ENCODE measurements around the gene HDAC4.

Gene HDAC4

DNA sequence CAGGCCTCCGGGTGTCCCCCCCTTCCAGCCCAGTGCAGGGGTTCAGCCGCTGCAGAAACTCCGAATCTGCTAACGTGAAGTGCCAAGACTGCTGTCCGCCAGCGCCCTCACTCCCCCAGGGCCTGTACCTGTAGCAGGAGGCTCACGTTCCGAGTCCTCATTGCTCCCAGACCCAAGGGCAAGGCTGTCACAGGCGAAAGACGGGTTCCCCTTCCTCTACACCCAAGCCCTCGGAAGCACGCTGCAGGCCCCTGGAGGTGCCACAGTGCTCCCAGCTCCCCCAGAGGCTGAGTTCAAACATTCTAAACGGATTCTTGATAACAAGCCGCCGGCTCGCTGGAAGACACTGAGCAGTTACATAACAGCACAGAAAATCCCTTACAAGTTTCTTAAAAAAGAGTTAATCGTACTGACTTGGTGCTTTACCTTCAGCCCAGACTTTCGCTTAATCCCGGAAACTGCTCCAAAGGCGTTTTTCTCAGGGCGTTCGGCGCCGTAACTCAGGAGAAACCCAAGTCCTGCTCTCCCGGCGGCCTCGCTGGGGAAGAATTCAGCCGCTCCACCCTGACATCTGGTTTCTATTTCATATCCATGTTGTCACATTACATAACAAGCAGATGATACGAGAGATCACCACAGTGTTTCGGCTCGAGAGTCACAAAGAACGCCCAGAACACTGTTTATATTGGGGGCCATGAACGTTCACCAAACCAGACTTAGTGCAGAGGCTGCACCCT is 92.0 kb downstream of the HDAC4 start:
- DNase-seq (ENCODE audit: low read depth): no peak

DNA sequence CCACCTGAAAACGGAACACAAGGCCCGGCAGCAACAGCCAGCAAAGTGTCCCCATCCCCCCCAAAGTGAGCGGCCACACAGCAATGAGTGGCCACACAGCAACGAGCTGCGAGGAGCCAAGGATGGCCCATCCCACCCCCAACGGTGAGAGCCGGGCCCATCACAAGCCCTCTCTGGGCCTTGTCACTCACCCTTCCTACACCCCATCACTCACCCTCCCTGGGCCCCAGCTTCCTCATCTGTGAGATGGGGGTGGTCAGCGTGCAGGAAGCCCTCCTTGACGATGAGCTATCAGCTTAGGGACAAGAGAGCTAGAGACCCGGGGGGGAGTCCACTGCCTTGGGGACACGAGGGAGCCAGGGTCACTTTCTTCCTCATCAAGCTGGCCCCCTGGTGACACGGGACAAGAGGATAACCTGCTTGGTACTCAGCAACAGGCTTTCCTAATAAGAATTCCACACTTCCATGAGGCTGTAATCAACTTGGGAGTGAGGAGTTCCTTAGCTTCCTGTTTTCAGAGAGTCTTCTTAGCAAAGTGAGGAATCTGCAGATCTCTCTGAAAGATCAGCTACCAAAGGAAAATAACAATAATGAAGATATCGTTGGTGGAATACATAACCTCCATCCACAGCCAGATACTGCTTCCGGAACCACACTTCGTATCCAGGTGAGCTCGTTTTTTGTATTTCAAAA is 92.8 kb downstream of the HDAC4 start:
- DNase-seq (ENCODE audit: low read depth): no peak

DNA sequence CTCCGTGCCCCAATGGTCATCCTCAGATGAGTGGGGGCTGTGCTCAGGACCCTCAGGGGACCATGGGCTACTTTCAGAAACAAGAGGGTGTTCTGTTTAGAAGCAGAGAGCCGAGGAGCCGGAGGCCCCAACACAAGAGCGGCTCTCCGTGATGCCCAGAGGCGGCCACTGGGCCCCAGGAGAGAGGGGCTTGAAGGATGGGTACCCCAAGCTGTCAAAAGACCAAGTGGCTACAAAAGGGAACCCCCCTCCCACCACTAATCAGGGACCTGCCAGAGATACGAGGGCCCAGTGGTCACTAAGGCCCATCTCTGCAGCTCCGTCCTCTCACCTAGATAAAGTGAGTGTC is 93.6 kb downstream of the HDAC4 start:
- no peak for DNase-seq (ENCODE audit: low read depth)

DNA sequence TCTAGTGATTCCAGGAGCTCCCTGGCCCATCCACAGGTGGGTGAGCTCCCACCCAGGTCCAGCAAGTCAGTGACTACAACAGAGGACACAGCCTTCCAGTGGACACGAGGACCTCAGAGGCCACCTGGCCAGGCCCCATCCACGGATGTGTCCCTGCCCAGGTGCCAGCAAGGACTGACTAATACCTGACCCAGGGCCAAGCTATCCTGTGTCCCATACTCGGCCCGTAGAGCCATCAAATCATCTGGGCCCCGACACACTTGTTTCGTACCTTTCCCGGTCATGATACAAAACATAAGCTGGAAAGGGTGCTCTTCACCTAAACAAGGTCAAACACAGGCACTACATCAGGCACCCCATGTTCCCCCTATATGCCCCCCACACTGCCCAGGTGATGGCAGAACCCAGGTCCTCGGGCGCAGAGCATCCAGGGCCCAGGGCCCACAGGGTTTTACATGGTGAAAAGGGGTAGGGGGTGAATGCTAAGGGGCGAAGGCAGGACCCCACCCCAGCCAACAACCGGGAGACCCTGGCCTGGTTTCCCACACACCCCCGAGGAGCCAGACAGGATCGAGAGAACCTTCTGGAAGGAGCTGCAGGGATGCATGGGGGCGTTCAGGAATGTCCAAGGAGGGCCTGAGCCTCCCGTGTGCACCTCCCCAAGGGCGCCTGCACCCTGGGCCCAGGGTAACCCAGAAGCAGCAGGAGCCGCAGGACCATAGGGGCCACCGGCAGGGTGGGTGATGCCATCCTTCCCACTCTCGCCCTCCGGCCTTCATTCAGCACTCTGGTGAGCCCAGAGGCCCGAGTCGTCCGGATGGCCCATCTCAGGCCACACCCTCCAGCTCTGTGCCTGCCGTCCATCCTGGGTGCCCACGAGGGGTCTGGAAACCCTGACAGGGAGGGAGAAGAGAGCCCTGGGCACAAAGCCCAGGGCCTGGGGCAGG is 94.3 kb downstream of the HDAC4 start:
- no peak for DNase-seq (ENCODE audit: low read depth)

DNA sequence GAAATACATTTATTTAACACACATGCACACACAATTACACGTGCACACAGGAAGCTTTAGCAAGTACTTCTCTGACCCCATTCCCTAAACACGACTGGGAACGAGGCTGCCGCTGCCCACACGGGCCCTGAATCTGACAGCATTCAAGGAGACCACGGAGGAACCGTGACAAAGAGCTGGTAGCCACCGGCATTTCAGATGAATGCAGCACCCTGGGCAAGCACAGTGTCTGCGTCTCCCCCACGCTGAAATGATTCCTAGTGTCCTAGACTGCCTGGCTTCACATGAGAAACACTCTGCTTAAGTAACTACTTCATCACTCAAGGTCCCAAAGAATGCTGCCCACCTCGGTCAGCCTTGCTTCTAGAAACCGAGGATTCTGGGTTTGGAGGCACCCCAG is 95.0 kb downstream of the HDAC4 start:
- DNase-seq (ENCODE audit: low read depth): no peak

DNA sequence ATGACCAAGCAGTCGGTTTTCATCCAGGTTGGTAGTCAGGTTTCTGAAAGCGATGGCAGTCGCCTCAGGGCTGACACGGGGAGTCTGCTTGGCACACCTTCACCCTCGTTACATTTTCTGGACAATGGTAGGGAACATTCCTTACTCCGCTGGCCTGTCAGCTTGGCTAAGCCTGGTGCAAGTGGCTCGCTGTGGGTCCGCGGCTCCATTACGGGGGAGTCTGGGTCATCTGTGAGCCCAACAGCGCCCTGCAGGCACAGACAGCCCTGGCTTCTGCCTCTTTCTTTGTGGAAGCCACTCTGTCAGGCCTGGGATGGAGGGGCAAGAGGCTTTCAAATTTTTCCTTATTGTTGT is 95.6 kb downstream of the HDAC4 start:
- no peak for DNase-seq (ENCODE audit: low read depth)

DNA sequence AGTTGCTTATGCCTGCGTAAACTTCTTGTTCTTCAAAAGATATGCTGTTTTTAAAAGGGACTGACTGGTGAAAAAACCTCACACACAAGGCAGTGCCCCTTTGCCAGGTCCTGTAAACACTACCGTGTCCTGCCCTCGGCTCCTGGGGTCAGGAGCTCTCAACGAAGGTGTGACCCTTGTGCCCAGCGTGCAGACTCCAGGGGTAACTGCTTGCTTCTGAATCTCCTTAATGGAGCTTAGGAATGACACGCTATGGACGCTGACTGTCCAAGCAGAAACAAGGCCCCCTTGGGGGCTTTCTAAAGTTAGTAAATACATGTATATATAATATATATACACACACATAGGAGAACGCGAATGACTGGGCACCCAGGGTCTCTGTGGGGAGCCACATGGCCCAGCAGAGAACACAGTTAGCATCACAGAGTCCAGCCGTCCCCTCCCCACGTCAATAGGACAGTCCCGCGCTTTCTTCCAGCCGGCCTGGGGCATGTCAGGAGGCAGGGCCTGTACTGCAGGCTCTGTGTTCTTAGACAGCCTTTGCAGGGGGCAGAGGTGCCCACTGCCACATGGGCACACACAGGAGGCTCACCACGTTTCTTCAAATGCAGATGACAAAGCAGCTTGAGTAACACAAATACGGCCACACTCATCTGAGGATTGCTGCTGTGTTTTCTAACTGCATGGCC is 96.1 kb downstream of the HDAC4 start:
- DNase-seq (ENCODE audit: low read depth): no peak

DNA sequence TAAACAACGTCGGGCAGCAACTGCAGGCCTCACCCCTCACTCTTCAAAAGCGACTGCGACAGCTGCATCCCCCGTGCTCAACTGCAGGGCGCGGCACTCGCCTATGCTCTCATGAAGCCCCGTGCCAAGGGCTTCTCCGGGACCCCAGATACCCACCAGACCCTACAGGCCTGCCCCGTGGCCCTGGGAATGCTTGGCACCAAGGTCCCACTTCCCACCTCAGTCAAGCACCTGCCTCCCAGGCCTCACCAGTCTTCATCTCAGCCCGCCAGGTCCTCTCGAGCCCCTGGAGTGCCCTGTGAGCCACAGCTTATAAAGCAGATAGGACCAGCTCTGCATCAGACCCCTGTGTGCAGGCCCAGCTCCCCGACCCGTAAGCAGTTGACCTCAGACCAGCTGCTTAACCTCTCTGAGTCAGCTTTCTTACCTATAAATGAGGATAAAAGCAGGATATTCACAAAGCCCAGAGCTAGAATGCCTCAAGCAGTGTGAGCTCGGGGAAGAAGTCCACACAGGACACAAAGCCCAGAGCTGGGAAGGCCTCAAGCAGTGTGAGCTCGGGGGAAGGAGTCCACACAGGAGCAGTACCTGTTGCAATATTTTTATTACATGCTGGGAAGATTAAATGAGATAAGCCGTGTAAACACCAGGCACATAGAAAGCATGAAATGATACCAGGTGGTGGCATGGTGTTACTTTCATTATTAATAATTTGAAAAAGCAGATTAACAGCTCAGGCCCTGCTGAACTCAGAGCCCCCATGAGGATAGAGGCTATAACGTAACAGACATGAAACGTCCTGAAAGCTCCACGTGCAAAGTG is 96.9 kb downstream of the HDAC4 start:
- DNase-seq (ENCODE audit: low read depth): no peak

DNA sequence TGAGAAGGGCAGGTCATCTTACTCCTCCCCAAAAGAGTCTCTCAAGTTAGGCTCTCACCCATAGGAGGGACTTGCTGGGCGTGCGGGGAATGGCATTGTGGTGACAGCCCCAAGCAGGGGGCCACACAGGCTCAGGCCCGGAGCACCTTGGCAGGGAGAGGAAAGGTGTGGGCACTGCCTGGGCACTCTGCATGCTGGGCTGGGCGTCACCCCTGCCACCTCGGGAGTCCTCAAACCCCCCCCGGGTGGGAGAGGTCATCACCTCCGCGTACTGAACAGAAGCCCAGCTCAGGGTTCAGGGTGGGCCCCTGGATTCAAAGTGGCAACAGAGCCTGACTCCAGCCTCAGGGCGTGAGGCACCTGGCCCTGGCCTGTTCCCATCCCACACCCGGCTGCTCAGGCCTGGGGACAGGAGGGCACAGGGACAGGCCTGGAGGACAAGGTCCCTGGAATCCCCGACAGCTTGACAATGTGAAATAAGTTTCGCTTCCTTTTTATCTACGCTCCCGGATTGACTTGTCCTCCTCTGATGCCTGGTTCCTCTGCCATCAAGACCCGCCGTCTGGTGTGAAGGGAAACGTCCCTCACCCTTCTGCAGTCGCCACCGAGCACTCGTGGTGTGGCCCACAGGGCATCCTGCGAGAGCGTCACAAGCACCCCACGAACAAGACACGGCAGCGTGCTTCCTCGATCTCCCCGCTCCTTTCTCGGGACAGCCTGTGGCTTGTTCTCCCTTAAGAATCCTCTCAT is 97.8 kb downstream of the HDAC4 start:
- no peak for DNase-seq (ENCODE audit: low read depth)

DNA sequence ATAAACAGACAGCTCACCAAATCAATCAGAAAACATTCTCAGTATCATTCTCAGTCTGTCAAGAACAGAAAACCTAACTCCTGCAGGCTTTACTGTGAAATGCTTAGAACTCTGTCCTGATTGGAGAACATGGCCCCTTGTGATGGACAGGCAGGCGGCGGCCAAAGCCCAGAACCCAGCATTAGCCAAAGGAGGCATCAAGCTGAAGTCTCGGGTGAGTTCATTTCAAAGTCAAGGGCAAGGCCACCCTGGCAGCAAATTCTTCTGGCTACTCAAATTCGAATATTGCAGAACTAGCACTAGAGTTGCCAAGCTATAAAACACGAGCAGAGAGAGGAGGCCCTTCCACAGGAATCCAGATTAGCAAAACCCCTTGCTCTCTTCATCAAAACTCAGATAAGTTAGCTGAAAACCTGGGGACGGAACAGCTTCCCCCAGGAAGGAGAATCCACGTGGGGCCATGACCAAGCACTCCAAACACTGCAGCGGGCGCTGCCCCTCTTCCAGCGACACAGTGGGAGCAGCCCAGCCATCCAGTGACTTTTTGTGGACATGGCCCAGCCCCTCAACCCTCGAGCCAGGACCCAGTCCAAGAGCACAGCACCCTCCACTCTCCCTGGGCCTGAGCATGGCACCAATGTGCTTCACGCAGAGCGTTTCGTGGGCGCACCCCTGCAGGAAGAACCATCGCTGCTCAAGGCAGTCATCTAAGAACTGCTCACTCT is 98.6 kb downstream of the HDAC4 start:
- DNase-seq (ENCODE audit: low read depth): no peak

DNA sequence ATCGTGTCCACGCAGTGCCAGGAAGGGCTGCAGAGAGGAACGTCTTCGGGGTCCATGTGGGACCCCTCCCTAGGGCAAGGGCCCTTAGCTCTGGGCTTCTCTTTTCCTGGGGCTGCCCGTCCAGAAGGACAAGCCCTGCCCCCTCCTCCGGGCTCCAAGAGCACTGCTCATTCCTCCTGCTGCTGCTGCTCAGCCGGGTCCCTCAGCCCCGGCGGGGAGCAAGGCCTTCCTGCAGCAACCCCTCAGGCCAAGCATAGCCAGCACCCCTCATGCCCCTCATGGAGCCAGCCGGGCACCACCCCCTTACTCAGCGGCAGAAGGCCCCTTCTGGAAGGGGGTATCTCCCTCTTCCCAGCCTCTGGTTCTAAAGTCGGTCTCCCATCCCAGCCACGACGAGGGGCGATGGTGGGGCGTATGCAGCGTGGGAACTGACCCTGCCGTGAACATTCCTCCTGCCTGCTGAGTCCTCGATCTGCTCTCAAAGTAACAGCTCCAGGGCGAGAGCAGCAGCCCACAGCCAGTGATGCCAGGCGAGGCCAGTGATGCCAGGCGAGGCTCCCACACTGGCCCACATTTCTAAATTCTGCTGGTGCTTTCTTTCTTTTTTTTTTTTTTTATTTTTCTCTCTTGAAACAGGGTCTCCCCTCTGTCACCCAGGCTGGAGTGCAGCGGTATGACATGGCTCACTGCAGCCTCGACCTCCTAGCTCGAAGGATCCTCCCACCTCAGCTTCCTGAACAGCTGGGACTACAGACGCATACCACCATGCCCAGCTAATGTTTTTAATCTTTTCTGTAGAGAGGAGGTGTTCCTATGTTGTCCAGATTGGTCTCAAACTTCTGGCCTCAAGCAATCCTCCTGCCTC is 99.7 kb downstream of the HDAC4 start:
- no peak for DNase-seq (ENCODE audit: low read depth)

DNA sequence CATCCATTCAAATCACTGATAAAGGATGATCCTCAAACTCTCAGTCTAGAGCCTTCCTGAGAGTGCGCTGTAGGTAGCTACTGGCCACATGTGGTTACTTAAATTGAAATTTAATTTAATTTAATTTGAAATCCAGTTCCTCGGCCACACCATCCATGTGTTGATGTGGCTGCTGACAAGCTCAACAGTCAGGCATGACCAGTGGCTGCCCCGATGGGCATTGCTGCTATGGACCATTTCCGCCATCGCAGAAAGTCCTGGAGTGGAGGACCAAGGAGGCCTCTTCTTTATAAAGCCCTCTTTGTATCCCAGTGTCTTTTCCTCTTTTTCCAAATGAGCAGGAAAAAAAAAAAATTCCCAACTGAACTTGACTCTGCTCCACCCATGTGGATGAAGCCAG is 100.6 kb downstream of the HDAC4 start:
- no peak for DNase-seq (ENCODE audit: low read depth)

DNA sequence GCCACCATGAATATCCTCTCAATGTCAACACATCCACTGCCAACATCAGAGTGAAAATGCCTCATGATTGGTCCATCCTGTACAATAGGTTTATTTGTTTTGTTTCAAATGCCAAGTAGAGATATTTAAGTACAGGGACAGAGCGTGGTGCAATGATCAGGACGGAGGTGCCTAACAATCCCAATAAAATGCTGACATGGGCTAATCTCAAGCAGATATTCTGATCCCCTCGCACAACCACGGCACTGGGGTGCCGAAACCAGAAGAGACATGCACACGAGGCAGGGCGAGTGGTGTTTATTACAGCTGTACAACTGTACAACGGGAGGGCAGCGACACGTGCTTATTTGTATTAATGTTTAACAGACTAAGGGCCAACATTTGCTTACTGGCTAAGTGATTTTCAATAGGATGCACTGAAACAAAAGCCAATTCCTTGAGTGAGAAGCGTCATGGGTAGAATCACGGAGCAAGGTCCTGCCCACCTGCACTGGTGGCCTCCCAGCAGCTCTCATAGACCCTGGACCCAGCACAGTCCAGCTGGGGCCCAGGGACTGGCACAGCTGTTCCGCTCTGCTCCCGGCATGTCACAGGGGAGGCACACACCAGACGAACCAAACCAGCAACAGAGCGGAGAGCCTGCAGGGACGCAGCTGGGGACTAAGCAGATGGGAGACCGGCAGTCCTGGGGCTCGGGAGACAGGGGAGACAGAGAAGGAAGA is 101.4 kb downstream of the HDAC4 start:
- DNase-seq (ENCODE audit: low read depth): no peak

DNA sequence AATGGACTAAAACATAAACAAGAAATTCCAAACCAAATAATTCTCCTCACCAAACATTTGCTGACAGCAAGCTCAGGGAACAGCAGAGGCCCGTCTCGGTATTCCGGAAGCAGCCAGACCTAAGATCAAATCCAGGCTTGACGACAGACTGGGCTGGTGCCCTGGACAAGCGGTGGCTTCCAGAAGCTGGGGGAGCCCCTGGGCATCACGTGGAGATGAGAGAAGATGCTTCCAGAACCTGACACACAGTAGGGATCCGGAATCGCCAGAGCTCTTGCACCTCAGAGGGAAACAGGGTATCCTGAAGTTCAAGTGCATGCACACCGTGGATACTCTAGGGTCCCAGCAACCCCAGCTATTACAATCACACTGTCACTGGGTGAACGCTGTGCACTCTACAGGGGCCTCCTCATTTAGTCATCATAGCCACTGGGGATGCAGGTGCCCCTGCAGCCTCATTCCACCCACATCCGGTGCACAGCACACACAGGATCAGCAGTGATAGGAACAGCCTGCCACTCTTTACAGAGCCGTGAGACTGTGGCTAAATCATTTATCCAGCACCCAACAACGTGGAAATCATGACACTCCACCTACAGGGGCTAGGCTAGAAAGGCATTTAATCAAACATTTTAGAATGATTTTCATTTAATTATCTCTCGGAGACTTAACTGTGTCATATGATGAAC is 102.6 kb downstream of the HDAC4 start:
- peak; percentile 53 for DNase-seq (ENCODE audit: low read depth)

DNA sequence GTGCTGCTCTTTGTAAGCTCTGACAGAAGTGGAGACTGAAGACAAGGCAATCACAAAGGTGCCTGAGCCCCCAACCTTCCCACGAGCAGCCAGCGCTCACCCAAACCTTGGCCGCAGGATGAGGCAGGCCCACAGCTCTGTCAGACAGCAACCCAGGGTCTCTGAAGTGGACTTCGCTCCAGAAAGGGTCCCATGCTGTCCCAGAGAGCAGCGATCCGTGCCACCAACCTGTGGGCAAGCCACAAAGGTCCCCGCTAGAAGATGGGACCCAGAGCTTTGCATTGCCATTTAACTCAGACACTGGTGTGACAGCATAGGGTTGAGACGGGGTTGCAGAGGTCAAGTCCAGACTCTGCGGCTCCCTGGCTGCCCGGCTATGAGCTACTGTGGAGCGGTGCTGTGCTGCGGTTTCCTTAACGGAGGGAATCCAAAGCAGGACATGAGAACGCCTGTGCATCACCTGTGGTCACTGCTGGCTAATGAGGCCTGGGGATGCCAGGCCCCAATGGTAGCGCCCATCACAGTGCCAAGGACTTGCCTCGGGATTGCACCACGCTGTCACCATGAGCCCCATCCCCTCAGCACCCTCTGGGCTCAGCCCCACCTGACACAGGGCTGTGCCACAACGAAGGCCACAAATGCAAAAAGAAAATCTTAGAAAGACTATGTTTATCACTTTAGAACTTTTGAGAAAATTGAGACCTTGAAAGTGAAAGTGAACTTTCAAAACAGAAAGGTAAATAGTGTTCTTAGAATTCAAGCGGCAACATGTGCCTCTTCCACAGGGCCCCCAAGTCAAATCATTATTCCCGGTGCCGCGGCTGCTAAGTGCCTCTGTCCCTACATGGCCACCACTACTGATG is 103.4 kb downstream of the HDAC4 start:
- DNase-seq (ENCODE audit: low read depth): no peak

DNA sequence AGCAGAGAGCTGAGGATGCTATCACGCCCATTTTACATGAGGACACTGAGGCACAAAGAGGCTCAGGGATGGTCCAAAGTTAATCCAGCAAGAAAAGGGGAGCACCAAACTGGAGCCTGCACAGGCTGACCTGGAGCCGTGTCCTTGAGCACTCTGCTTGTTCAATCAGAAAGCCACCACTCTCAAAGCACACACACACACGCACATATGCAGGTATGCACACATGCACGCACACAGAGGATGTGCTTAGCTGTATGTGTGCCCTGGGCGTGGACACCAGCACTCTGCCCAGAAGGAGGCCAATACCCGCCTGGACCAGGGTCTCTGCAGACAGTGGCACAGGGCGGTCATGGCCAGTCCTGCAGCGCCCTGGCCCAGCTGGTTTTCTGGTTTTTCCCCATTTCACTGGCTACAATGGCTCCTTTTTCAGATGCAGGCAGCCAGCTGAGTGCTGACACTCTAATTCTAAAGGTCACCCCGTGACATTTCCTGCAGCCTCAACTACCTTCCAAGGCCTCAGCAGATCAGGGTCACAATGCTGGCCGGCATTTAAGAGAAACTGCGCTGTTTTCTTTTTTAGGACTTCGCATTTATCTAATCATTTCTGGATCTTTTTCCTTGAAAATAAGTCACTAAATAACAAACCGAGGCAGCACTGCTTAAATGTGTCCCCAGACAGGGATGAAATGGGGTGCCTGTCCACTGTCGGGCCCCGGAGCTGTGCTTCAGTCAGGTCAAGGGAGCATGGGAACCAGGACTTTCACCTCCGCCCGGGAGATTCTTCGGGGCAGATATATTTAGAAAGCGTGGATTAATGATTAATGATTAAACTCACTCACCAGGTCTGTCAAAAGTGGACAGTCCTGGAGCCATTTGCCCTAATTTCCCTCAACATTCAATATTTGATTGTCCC is 104.5 kb downstream of the HDAC4 start:
- no peak for DNase-seq (ENCODE audit: low read depth)

Measured in stimulated activated CD8-positive, alpha-beta memory T cell treated with anti-CD3 and anti-CD28 coated beads, Interleukin-12 subunit alpha, Interleukin-12 subunit beta, amount 100 ng/mL, for 4 hours (primary cell).